Esophagus squamous epithelium (tissue), 5 donors: Measurements from ENCODE around the gene FOXL1. TPM values are rescaled to one million over a fixed set of nuclear protein-coding genes. Genes with fewer than 3 reads are reported as not detected.

Experiments used
- DNase-seq: peaks from one replicate; lab custom pipeline; 2025; lab: John Stamatoyannopoulos, UW
- H3K27ac ChIP-seq, 4 donors: fragments of 200-600 bp; sonication (generic); one replicate each; pipeline ENCODE4 v1.5.1; 2016 to 2019; ENCODE audit warnings: mild to moderate bottlenecking in 1 of 4
- H3K27me3 ChIP-seq, 4 donors: fragments of 200-600 bp; sonication (generic); 1 replicate in 3 of 4; 2 replicates in 1 of 4; pipeline versions ENCODE4 v1.5.1 to v1.6.0; 2017 to 2021; ENCODE audit warnings: antibody characterized with exemption in 1 of 4
- H3K36me3 ChIP-seq, 3 donors: fragments of 200-600 bp; sonication (generic); one replicate each; pipeline ENCODE4 v1.5.1; 2016 to 2019
- H3K4me1 ChIP-seq, 3 donors: fragments of 200-600 bp; sonication (generic); one replicate each; pipeline ENCODE4 v1.5.1; 2017 to 2019
- H3K4me3 ChIP-seq, 4 donors: fragments of 200-600 bp; sonication (generic); 1 replicate in 3 of 4; 2 replicates in 1 of 4; pipeline ENCODE4 v1.5.1; 2016 to 2019; ENCODE audit warnings: mild to moderate bottlenecking in 2 of 4, moderate library complexity in 1 of 4
- H3K9me3 ChIP-seq, 3 donors: fragments of 200-600 bp; sonication (generic); one replicate each; pipeline ENCODE4 v1.5.1; 2016 to 2019
- CTCF ChIP-seq, 6 experiments: fragments of 450-650 bp in 4 of 6; fragments of 200-600 bp in 2 of 6; sonication (generic) in 2 of 6; IDR thresholded peaks; one replicate each; pipeline ENCODE4 v1.5.1; 2016 to 2019; ENCODE audit warnings: antibody characterized with exemption in 6 of 6, mild to moderate bottlenecking in 4 of 6, moderate library complexity in 4 of 6
- POLR2A ChIP-seq, 4 donors: fragments of 450-650 bp; IDR thresholded peaks; one replicate each; pipeline ENCODE4 v1.6.1; 2017; ENCODE audit warnings: antibody characterized with exemption in 4 of 4, mild to moderate bottlenecking in 4 of 4, moderate library complexity in 3 of 4
- WGBS, 2 donors: methylation state at CpG; one replicate each; pipeline ENCODE4 v1.1.5; 2018; 5-methylcytosine and 5-hydroxymethylcytosine counted together
- intact Hi-C: fragments of 100-400 bp; cut with DNase I; formaldehyde crosslinking; loops from one replicate; pipeline ENCODE4 v1.15.0; 2022
- total RNA-seq, 4 donors: library from RNA; depleted of rRNA; stranded (reverse); fragments of >200 nt; gene quantifications; one replicate each; pipeline ENCODE4 v1.1.0, GENCODE V29; 2016
- donor health status: DM: yes; HTN: yes; CAD: no.

The FOXL1 gene
- total RNA-seq, 4 donors from 2014 or later, result 0.13 to 1.6 (median 0.57) TPM; not detected in 1

GRCh38 chr16:86577314-86577971 is 906 bp upstream of the FOXL1 start:
- H3K27me3 ChIP-seq, result peaks cover 8 to 94% (median 34%) of the 10 kb centered on the region in 4 donors
- no peaks in the 10 kb centered on the region for H3K36me3 ChIP-seq
- H3K9me3 ChIP-seq, result no peaks in the 10 kb centered on the region
- TF ChIP-seq CTCF (IDR thresholded peaks at IDR 0.05) (no peak), POLR2A (IDR thresholded peaks at IDR 0.05) (no peak)
- intact Hi-C loops, result loop anchor here (10.0 kb wide), 1 partner anchor 297 kb away; no protein-coding TSS in a partner anchor
- H3K4me3 ChIP-seq, result peak overlapping the region in 1 of 4 donors; percentile 43
- H3K4me1 ChIP-seq, result peaks cover 7 to 36% (median 13%) of the 10 kb centered on the region in 3 donors
- 65 to 86% methylated on average over 6 to 10 of the region's 12 CpGs for WGBS, 2 donors
- no peak for DNase-seq
- peak overlapping the region in 3 of 4 donors; percentile 41 to 72 (median 68) for H3K27ac ChIP-seq

- intact Hi-C loops, result loop anchor here (10.0 kb wide), 1 partner anchor 296 kb away; no protein-coding TSS in a partner anchor
- Histone ChIP-seq H3K9me3 (no peaks in the 10 kb centered on the region), H3K27ac (peak overlapping the region; percentile 22 to 70 (median 46)), H3K36me3 (no peaks in the 10 kb centered on the region), H3K4me3 (peak overlapping the region in 2 of 4 donors; percentile 28 to 56), H3K4me1 (peaks cover 7 to 36% (median 13%) of the 10 kb centered on the region in 3 donors), H3K27me3 (peaks cover 8 to 94% (median 33%) of the 10 kb centered on the region in 4 donors)
- DNase-seq, result no peak
- WGBS, 2 donors, result 13 to 34% methylated on average over 3 to 7 of the region's 69 CpGs
- TF ChIP-seq POLR2A (IDR thresholded peaks at IDR 0.05), result no peak
- TF ChIP-seq CTCF (IDR thresholded peaks at IDR 0.05), result no peak
Observed at GRCh38 chr16:86578611-86579267, 390 bp downstream of the FOXL1 start.

- H3K4me3 ChIP-seq, result peak overlapping the region in 2 of 4 donors; percentile 28 to 56
- TF ChIP-seq CTCF (IDR thresholded peaks at IDR 0.05) (no peak), POLR2A (IDR thresholded peaks at IDR 0.05) (no peak)
- H3K9me3 ChIP-seq, result no peaks in the 10 kb centered on the region
- intact Hi-C loops, result loop anchor here (10.0 kb wide), 2 partner anchors 185 to 295 kb away; no protein-coding TSS in a partner anchor
- H3K27me3 ChIP-seq, result peaks cover 8 to 94% (median 30%) of the 10 kb centered on the region in 4 donors
- peaks cover 7 to 36% (median 13%) of the 10 kb centered on the region in 3 donors for H3K4me1 ChIP-seq
- H3K27ac ChIP-seq, result peak overlapping the region in 3 of 4 donors; percentile 24 to 70 (median 68)
- 12 to 36% methylated on average over 10 to 22 of the region's 69 CpGs for WGBS, 2 donors
- no peak for DNase-seq
- H3K36me3 ChIP-seq, result no peaks in the 10 kb centered on the region
Observed at GRCh38 chr16:86579268-86580062, 1.1 kb downstream of the FOXL1 start.

- peaks cover 8 to 92% (median 30%) of the 10 kb centered on the region in 4 donors for H3K27me3 ChIP-seq
- no peak overlapping the region for H3K27ac ChIP-seq
- peaks cover 7 to 35% (median 13%) of the 10 kb centered on the region in 3 donors for H3K4me1 ChIP-seq
- H3K36me3 ChIP-seq, result no peaks in the 10 kb centered on the region
- peak overlapping the region in 1 of 4 donors; percentile 56 for H3K4me3 ChIP-seq
- intact Hi-C loops, result loop anchor here (10.0 kb wide), 1 partner anchor 185 kb away; no protein-coding TSS in a partner anchor
- no peak for TF ChIP-seq CTCF (IDR thresholded peaks at IDR 0.05)
- TF ChIP-seq POLR2A (IDR thresholded peaks at IDR 0.05), result no peak
- no peak for DNase-seq
- no peaks in the 10 kb centered on the region for H3K9me3 ChIP-seq
- WGBS, 2 donors, result 63 to 79% methylated on average over 14 of the region's 19 CpGs
Observed at GRCh38 chr16:86580063-86580790, 1.9 kb downstream of the FOXL1 start.
